HFF-Myc (cell line): ENCODE data around the gene ESYT2.

Experiments used
- DNase-seq: peaks from one replicate; pipeline ENCODE4 v3.0.0-alpha.2; 2011; ENCODE audit warnings: low read depth; ENCODE audit errors: extremely low read depth
- H3K4me3 ChIP-seq: replicated peaks from 2 replicates; pipeline ENCODE4 v1.5.1; 2011; ENCODE audit warnings: low read depth, mild to moderate bottlenecking, control low read depth, low read length
- CTCF ChIP-seq: IDR thresholded peaks from 2 replicates; pipeline ENCODE4 v1.5.1; 2012; ENCODE audit warnings: mild to moderate bottlenecking, low read depth, low read length, control low read depth; ENCODE audit errors: missing control alignments

Gene ESYT2

GRCh38 chr7:158816271-158816670 is 13.0 kb downstream of the ESYT2 start:
- no peak for TF ChIP-seq CTCF
- H3K4me3 ChIP-seq: no peak overlapping the region
- no peak for DNase-seq

- DNase-seq: no peak
- TF ChIP-seq CTCF: no peak
- H3K4me3 ChIP-seq: no peak overlapping the region
Observed at GRCh38 chr7:158815800-158816128, 13.5 kb downstream of the ESYT2 start.

- no peak overlapping the region for H3K4me3 ChIP-seq
- TF ChIP-seq CTCF: no peak
- no peak for DNase-seq
Observed at GRCh38 chr7:158815083-158815799, 14.1 kb downstream of the ESYT2 start.

- DNase-seq: no peak
Observed at GRCh38 chr7:158814637-158815036, 14.7 kb downstream of the ESYT2 start.

GRCh38 chr7:158812684-158813083 is 16.6 kb downstream of the ESYT2 start:
- no peak for TF ChIP-seq CTCF
- no peak overlapping the region for H3K4me3 ChIP-seq
- DNase-seq: no peak

More at GRCh38 chr7:158814637-158815036, 14.7 kb downstream of the ESYT2 start:
- H3K4me3 ChIP-seq: no peak overlapping the region
- no peak for TF ChIP-seq CTCF

GRCh38 chr7:158811894-158812293 is 17.4 kb downstream of the ESYT2 start:
- no peak overlapping the region for H3K4me3 ChIP-seq
- DNase-seq: no peak
- no peak for TF ChIP-seq CTCF

- DNase-seq: no peak
- H3K4me3 ChIP-seq: no peak overlapping the region
- TF ChIP-seq CTCF: no peak
Observed at GRCh38 chr7:158811461-158811860, 17.8 kb downstream of the ESYT2 start.
